AG04450 (cell line): ENCODE results near the gene SORCS2. TPM values are rescaled to one million over a fixed set of nuclear protein-coding genes. Genes with fewer than 3 reads are reported as not detected.

ENCODE experiments used
- CTCF ChIA-PET: fragments of 300-600, 350-600 bp; formaldehyde crosslinking; extraction: SDS; loops from one replicate; lab custom pipeline; 2022; ENCODE audit warnings: antibody characterized with exemption, inconsistent platforms; lab: Charles Lee
- POLR2A ChIA-PET: fragments of 350-600 bp; formaldehyde crosslinking; extraction: SDS; loops from one replicate; lab custom pipeline; 2021; ENCODE audit warnings: antibody characterized with exemption, inconsistent platforms; lab: Yijun Ruan, JAX
- DNase-seq: peaks from one replicate; pipeline ENCODE4 v3.0.0-alpha.2; 2011; ENCODE audit warnings: low read depth, low spot score
- H3K27ac ChIP-seq: one replicate; pipeline ENCODE4 v1.5.1; 2012; ENCODE audit warnings: low read depth, low read length, control low read depth
- H3K27me3 ChIP-seq: one replicate; pipeline ENCODE4 v1.6.0; 2012; ENCODE audit warnings: low read length; ENCODE audit not compliant: control insufficient read depth, insufficient read depth
- H3K4me3 ChIP-seq: 2 replicates; pipeline ENCODE4 v1.5.1; 2011; ENCODE audit warnings: mild to moderate bottlenecking, low read depth, low read length, control low read depth
- H3K9me3 ChIP-seq: 2 replicates; pipeline ENCODE4 v1.5.1; 2012; ENCODE audit warnings: low read length; ENCODE audit not compliant: control insufficient read depth, insufficient read depth
- CTCF ChIP-seq: IDR thresholded peaks from 2 replicates; pipeline ENCODE4 v1.5.1; 2011; ENCODE audit warnings: low read depth, low read length, control low read depth, inconsistent platforms
- polyA plus RNA-seq: library from polyadenylated mRNA; depleted of rRNA; stranded (reverse); fragments of >200 nt; gene quantifications from 2 replicates; pipeline ENCODE4 v1.2.3, GENCODE V29; 2011

SORCS2 gene
- polyA plus RNA-seq, 1 experiment: 0.29 TPM

DNA sequence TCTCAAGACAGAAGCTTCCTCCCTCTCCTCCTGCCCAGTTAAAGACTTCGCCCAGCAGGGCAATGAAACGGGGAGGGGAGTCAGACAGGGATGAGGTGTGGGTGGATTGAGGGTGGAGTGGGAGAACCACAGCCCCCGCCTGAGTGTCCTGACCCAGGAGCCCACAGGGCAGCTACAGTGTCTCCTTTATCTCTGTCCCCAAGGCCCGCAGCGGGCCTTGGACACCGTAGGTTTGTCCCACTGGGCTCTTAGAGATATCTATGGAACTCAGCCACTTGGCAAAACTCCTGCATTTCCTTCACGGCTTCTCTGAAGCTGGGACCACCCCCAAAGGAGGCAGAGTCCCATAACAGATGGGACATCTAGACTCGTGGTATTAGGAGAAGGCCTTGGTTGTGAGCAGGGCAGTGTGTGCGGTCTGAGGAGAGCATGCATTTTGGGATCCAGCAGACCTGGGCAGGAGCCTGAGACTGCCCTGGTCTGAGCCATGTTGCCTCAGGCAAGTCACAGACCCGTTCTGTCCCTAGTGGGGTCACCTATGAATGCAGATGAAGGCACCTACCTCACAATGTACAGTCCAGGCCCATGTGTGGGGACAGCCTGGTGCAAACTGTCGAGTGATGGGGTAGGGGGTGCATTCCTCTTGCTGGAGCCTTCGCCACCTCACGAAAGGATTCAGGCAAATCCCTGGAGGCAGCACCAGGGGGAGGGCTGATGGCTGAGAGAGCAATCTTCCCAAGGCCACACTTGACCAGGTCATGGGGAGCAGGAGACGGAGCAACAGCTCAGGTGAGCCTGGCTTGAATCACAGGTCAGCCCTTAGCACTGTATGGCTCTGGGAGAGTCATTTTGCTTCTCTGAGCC lies 468.1 kb downstream of the SORCS2 start:
- CTCF ChIA-PET: no interaction called here
- no peak for TF ChIP-seq CTCF

DNA sequence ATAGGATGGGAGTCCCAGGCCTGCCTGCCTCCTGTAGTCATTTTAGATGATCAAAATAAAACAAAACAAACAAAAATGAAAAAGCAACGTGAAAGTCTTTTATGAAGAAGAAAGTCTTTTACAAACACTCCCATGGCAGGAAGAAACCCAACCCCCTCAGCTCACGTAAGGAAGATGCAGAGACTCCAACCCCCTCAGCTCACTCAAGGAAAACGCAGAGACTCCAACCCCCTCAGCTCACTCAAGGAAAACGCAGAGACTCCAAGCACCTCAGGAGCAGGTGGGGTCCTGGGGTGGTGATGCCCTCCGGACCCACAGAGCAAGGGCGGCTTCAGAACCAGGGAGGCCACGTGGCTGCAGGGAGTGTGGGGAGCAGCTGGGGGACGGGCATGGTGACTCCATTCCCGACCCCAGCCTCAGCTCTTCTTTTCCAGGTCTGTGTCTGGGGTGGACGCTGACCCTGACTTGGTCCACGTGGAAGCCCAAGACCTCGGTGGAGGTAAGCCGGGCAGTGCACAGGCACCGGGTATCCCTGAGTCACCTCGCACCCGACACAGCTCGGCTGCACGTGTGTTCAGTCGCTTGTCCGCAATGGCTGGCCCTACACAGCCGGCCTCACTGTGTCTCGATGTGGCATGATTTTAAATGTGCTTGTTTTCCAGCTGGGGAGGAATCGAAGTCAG lies 468.9 kb downstream of the SORCS2 start:
- ChIA-PET POLR2A (no interaction called here), CTCF (no interaction called here)
- no peaks in the 10 kb centered on the region; the same call in 1 of the 2 replicates for H3K9me3 ChIP-seq
- no peak overlapping the region for H3K4me3 ChIP-seq
- peaks cover 17% of the 10 kb centered on the region for H3K27me3 ChIP-seq
- DNase-seq: no peak
- no peak for TF ChIP-seq CTCF
- H3K27ac ChIP-seq: no peak overlapping the region

More for the DNA sequence above, 468.1 kb downstream of the SORCS2 start:
- POLR2A ChIA-PET: no interaction called here
- no peak overlapping the region for H3K4me3 ChIP-seq
- no peak for DNase-seq
- H3K9me3 ChIP-seq: no peaks in the 10 kb centered on the region; the same call in 1 of the 2 replicates
- H3K27ac ChIP-seq: no peak overlapping the region
- H3K27me3 ChIP-seq: peaks cover 11% of the 10 kb centered on the region

- Histone ChIP-seq H3K27me3 (peaks cover 25% of the 10 kb centered on the region), H3K27ac (no peak overlapping the region), H3K9me3 (no peaks in the 10 kb centered on the region; the same call in 1 of the 2 replicates), H3K4me3 (no peak overlapping the region)
- DNase-seq: no peak
- no peak for TF ChIP-seq CTCF
- CTCF ChIA-PET: no interaction called here
- POLR2A ChIA-PET: no interaction called here
Measured at GRCh38 chr4:7661846-7662506, 469.6 kb downstream of the SORCS2 start.

GRCh38 chr4:7662507-7662846 lies 470.1 kb downstream of the SORCS2 start:
- no peak for DNase-seq
- Histone ChIP-seq H3K9me3 (no peaks in the 10 kb centered on the region; the same call in 1 of the 2 replicates), H3K27me3 (peaks cover 30% of the 10 kb centered on the region), H3K27ac (no peak overlapping the region), H3K4me3 (no peak overlapping the region)
- ChIA-PET CTCF (no interaction called here), POLR2A (no interaction called here)
- no peak for TF ChIP-seq CTCF
